Uterus (tissue), 2 donors: ENCODE measurements around the gene C17orf113.

ENCODE experiments used
- POLR2A ChIP-seq, 2 donors: fragments of 450-650 bp; IDR thresholded peaks; one replicate each; pipeline ENCODE4 v1.6.1; 2016; ENCODE audit warnings: antibody characterized with exemption in 2 of 2, mild to moderate bottlenecking in 1 of 2, moderate library complexity in 1 of 2
- TF ChIP-seq, protein P1 (sequence below), 4 experiments: fragments of 200-600 bp in 2 of 4; fragments of 450-650 bp in 2 of 4; sonication (generic) in 2 of 4; IDR thresholded peaks; one replicate each; pipeline ENCODE4 v1.5.1; 2016 to 2019; ENCODE audit warnings: antibody characterized with exemption in 4 of 4, mild to moderate bottlenecking in 2 of 4, moderate library complexity in 1 of 4

DNA sequence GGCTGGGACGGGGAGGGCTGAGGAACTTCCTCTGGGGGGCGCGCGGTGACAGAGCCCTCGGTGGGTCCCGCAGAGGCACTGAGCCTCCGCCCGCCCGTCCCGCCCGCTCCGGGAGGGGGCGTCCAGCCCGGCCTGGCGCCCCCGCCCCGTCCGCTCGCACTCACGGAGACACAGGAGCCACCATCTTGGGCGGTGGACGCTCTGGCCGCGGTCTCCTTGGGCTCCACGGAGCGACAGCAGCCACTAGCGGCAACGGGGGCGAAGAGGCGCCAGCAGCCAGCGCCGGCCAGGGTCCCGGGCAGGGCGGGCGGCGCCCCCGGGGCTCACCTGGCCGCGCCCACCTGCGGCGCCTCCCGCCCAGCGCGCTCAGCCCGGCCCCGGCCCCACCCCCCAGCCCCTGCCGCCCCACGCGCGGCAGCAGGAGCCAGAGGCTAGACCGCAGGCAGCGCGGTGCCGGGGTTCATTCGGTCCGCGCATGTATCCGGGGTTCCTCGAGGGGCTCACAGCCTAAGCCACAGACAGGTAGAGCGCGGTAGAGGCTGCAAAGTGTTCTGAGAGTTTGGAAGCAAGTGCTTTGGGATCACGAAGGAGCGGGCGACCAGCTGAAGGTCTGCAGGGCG lies at the start of gene C17orf113:
- TF ChIP-seq, protein P1, sequence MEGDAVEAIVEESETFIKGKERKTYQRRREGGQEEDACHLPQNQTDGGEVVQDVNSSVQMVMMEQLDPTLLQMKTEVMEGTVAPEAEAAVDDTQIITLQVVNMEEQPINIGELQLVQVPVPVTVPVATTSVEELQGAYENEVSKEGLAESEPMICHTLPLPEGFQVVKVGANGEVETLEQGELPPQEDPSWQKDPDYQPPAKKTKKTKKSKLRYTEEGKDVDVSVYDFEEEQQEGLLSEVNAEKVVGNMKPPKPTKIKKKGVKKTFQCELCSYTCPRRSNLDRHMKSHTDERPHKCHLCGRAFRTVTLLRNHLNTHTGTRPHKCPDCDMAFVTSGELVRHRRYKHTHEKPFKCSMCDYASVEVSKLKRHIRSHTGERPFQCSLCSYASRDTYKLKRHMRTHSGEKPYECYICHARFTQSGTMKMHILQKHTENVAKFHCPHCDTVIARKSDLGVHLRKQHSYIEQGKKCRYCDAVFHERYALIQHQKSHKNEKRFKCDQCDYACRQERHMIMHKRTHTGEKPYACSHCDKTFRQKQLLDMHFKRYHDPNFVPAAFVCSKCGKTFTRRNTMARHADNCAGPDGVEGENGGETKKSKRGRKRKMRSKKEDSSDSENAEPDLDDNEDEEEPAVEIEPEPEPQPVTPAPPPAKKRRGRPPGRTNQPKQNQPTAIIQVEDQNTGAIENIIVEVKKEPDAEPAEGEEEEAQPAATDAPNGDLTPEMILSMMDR (IDR thresholded peaks at IDR 0.05) = peak in 3 of 4 experiments; percentile 30 to 58 (median 32)
- TF ChIP-seq POLR2A (IDR thresholded peaks at IDR 0.05) = no peak
